DND-41 (cell line): Measurements from ENCODE around the gene ADAMTSL5.

ENCODE experiments used
- ATAC-seq: fragments of 200-7000 bp; cut with Tn5 transposase; 3 replicates; pipeline ENCODE4 v1.9.1; 2021; ENCODE audit warnings: low read depth; ENCODE audit not compliant: insufficient read depth
- DNase-seq: peaks from one replicate; pipeline ENCODE4 v3.0.0-alpha.2; 2020
- H2AFZ ChIP-seq: 2 replicates; pipeline ENCODE4 v1.6.0; 2012; ENCODE audit warnings: low read depth, low read length
- H3K27ac ChIP-seq: 2 replicates; pipeline ENCODE4 v1.5.1; 2012; ENCODE audit warnings: low read length, inconsistent platforms
- H3K27me3 ChIP-seq: fragments of 200-600 bp; sonication (generic); 2 replicates; pipeline ENCODE4 v1.6.0; 2012; ENCODE audit warnings: low read length, mild to moderate bottlenecking, inconsistent platforms; ENCODE audit not compliant: insufficient read depth, poor library complexity
- H3K36me3 ChIP-seq: 2 replicates; pipeline ENCODE4 v1.5.1; 2012; ENCODE audit warnings: low read length, inconsistent platforms; ENCODE audit not compliant: insufficient read depth
- H3K4me1 ChIP-seq: 2 replicates; pipeline ENCODE4 v1.5.1; 2012; ENCODE audit warnings: mild to moderate bottlenecking, low read length; ENCODE audit not compliant: insufficient read depth
- H3K4me2 ChIP-seq: 2 replicates; pipeline ENCODE4 v1.6.0; 2012; ENCODE audit warnings: mild to moderate bottlenecking, moderate library complexity, low read length, inconsistent platforms; ENCODE audit not compliant: insufficient read depth
- H3K4me3 ChIP-seq, 2 experiments: fragments of 200-600 bp in 1 of 2; shearing (Covaris generic) in 1 of 2; 2 replicates each; pipeline ENCODE4 v1.5.1; 2012 to 2016; ENCODE audit warnings: inconsistent platforms in 2 of 2, low read length in 2 of 2, mild to moderate bottlenecking in 2 of 2, low read depth in 1 of 2, moderate library complexity in 1 of 2
- H3K79me2 ChIP-seq: 2 replicates; pipeline ENCODE4 v1.6.0; 2012; ENCODE audit warnings: low read length, inconsistent platforms; ENCODE audit not compliant: insufficient read depth
- H3K9ac ChIP-seq: 2 replicates; pipeline ENCODE4 v1.6.0; 2012; ENCODE audit warnings: low read depth, mild to moderate bottlenecking, inconsistent platforms, low read length, moderate library complexity
- H3K9me3 ChIP-seq: 2 replicates; pipeline ENCODE4 v1.5.1; 2012; ENCODE audit warnings: low read length, moderate library complexity, mild to moderate bottlenecking, inconsistent platforms; ENCODE audit not compliant: insufficient read depth, severe bottlenecking
- H4K20me1 ChIP-seq: 2 replicates; pipeline ENCODE4 v1.6.0; 2012; ENCODE audit warnings: low read length; ENCODE audit not compliant: insufficient read depth
- EZH2 ChIP-seq: IDR thresholded peaks from 3 replicates; pipeline ENCODE4 v1.6.1; 2012; ENCODE audit warnings: borderline replicate concordance, low read depth, mild to moderate bottlenecking, moderate library complexity, low read length, inconsistent platforms; ENCODE audit not compliant: severe bottlenecking
- TF ChIP-seq, protein P1 (sequence below): IDR thresholded peaks from 2 replicates; pipeline ENCODE4 v1.5.1; 2012; ENCODE audit warnings: borderline replicate concordance, low read length, moderate library complexity, mild to moderate bottlenecking; ENCODE audit not compliant: poor library complexity, severe bottlenecking; ENCODE audit errors: extremely low read depth

The ADAMTSL5 gene

DNA sequence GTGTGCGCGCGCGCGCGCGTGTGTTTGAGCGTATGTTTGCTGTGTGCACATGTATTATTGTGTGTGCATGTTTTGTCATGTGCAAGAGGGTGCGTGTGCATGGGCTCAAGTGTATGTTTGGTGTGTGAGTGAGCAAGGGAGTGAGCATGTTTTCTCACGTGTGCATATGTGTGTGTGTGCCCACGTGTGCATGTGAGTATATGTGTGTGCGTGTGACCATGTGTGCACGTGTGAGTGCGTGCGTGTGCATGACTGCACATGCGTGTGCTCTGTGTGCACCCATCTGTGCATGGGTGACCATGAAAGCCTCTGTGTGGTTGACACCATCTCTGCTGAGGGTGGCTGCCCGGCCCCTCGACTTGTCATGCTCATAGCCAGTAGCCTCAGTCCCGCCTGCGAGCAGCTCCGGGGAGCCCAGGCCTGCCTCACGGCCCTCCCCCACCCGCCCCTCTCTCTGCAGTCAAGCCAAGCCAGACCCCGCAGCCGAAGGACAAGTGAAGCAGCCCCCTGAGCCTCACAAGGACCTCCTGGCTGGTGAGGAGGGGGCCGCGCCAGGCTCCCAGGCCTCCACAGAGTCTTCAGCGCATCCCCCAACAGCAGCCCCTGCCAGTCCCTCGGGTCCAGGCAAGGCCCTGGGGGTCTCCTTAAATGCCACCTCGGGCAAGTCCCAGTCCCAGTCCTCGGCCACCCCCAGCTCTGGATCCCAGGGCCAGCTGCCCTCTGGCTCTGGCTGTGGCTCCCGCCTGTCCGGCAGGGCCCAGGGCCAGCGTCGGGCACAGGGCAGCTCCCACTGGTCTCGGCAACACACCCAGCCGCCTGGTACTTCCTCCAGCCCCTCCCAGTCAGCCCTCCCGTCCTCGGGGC, 15.9 kb downstream of the ADAMTSL5 start:
- TF ChIP-seq, protein P1, sequence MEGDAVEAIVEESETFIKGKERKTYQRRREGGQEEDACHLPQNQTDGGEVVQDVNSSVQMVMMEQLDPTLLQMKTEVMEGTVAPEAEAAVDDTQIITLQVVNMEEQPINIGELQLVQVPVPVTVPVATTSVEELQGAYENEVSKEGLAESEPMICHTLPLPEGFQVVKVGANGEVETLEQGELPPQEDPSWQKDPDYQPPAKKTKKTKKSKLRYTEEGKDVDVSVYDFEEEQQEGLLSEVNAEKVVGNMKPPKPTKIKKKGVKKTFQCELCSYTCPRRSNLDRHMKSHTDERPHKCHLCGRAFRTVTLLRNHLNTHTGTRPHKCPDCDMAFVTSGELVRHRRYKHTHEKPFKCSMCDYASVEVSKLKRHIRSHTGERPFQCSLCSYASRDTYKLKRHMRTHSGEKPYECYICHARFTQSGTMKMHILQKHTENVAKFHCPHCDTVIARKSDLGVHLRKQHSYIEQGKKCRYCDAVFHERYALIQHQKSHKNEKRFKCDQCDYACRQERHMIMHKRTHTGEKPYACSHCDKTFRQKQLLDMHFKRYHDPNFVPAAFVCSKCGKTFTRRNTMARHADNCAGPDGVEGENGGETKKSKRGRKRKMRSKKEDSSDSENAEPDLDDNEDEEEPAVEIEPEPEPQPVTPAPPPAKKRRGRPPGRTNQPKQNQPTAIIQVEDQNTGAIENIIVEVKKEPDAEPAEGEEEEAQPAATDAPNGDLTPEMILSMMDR, result no peak
- no peak for TF ChIP-seq EZH2
- no peaks in the 10 kb centered on the region for H3K36me3 ChIP-seq

DNA sequence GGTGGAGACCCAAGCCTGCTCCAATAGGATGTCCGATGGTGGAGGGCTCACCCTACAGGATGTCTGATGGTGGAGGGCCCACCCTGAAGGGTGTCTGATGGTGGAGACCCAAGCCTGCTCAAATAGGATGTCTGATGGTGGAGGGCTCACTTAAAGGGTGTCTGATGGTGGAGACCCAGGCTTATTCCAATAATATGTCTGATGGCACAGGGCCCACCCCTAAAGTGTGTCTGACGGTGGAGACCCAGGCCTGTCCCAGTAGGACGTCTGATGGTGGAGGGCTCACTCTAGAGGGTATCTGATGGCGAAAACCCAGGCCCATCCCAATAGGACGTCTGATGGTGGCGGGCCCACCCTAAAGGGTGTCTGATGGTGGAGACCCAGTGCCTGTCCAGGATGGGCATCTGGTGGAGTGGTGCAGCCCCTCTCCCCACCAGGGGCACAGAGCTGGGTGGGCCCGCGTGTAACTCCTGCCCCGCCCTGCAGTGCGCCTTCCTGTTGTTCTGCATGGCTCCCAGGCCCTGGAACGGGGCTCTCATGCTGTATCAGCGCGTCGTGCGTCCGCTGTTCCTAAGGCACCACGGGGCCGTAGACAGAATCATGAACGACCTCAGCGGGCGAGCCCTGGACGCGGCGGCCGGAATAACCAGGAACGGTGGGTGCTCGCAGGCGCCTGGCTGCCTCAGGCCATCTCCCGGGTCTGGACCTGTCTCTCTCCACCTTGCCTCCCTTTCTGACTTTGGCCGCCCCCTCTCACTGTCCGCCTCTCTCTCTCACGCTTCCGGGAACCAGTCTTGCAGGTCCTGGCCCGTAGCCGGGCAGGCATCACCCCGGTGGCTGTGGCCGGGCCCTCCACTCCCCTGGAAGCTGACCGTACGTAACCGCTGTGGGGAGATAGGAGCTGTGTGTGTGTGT, 16.8 kb downstream of the ADAMTSL5 start:
- no peaks in the 10 kb centered on the region for H3K36me3 ChIP-seq
- H3K79me2 ChIP-seq, result no peaks in the 10 kb centered on the region
- H3K4me3 ChIP-seq, result no peak overlapping the region
- no peak overlapping the region for H2AFZ ChIP-seq
- DNase-seq (no peak), ATAC-seq (no peak)
- TF ChIP-seq EZH2, result no peak
- TF ChIP-seq, protein P1, result no peak
- H3K4me1 ChIP-seq, result peaks cover 8% of the 10 kb centered on the region
- H3K27ac ChIP-seq, result no peak overlapping the region
- H4K20me1 ChIP-seq, result no peaks in the 10 kb centered on the region
- H3K4me2 ChIP-seq, result no peak overlapping the region
- H3K9me3 ChIP-seq, result no peaks in the 10 kb centered on the region
- no peak overlapping the region for H3K9ac ChIP-seq
- no peaks in the 10 kb centered on the region for H3K27me3 ChIP-seq

More for the DNA sequence above, 15.9 kb downstream of the ADAMTSL5 start:
- ATAC-seq (no peak), DNase-seq (no peak)
- Histone ChIP-seq H3K4me2 (no peak overlapping the region), H4K20me1 (no peaks in the 10 kb centered on the region), H3K9ac (no peak overlapping the region), H3K9me3 (no peaks in the 10 kb centered on the region), H3K27me3 (no peaks in the 10 kb centered on the region), H3K4me1 (no peaks in the 10 kb centered on the region), H3K4me3 (no peak overlapping the region), H3K27ac (no peak overlapping the region), H2AFZ (no peak overlapping the region), H3K79me2 (no peaks in the 10 kb centered on the region)

DNA sequence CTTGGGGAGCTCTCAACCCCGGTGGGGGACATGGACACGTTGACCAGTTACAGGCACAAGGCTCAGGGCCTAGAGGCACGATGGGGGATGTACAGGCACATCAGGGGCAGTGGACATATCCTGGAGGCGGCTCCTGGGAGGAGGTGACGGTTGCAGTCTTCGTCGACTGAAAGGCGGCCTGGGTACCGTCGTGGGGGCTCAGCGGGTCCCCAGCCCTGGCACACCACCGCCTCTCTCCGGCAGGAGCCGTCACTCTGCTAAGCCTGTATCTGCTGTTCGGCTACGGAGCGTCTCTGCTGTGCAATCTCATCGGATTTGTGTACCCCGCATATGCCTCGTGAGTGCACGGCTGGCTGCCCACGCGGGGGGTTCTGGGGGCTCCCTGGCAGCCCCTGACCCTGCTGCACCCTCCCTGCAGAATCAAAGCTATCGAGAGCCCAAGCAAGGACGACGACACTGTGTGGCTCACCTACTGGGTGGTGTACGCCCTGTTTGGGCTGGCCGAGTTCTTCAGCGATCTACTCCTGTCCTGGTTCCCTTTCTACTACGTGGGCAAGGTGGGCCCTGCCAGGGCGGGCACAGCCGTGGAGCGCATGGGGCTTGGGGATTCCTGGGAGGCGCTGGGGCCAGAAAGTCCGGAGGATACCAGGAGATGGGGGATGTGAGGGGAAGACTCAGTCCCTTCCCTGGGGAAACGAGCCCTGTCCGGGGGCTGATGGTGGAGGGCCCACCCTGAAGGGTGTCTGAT, 17.6 kb downstream of the ADAMTSL5 start:
- Histone ChIP-seq H3K4me1 (peaks cover 13% of the 10 kb centered on the region), H3K27ac (no peak overlapping the region), H3K27me3 (no peaks in the 10 kb centered on the region), H3K9me3 (no peaks in the 10 kb centered on the region), H4K20me1 (no peaks in the 10 kb centered on the region), H3K79me2 (no peaks in the 10 kb centered on the region), H3K4me3 (no peak overlapping the region), H3K36me3 (no peaks in the 10 kb centered on the region), H3K9ac (no peak overlapping the region), H3K4me2 (no peak overlapping the region), H2AFZ (no peak overlapping the region)
- no peak for TF ChIP-seq EZH2
- TF ChIP-seq, protein P1, result no peak
- DNase-seq (no peak), ATAC-seq (no peak)
